Measurements from ENCODE around the gene PABPN1. TPM values are rescaled to one million over a fixed set of nuclear protein-coding genes. Genes with fewer than 3 reads are reported as not detected.

The PABPN1 gene
- total RNA-seq, 1 experiment from 2014 or later: 287 TPM

DNA sequence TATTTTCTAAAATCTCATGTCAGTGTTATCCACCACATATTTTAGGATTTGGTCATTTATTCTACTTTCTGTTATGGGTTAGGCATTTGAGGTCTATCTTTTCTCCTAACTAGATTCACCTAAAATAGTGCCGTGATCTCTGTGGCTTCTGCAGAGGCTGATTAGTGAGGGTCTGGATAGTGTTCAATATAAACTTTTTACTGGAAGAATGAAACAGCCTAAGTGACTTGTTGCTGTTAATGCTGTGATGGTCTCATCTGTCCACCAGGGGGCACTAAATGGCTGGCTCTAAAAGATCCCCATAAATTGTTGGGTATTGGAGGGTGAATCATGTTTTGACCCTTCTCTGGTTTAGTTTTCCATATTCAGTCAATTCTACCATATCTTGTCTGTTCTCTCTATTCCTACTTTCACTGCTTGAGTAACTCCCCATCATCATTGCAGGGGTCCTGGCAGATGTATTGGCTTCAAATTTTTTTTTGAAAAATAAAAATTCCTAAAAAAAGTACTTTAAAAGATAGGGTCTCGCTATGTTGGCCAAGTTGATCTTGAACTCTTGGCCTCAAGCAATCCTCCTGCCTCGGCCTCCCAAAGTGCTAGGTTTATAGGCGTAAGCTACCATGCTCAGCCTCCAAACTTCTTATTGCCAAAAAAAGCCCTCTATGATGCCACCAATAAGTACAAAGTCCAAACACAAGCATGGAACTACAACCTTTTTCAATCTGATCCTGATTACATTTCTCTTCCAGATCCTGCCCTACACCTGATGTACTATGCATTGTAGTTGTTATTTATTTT is 6.9 kb downstream of the PABPN1 start:
- POLR2A ChIA-PET (ENCODE audit: low non-redundant PET): no interaction called here
- peak; percentile 82 for DNase-seq (ENCODE audit: low spot score)
- no TSS peak for BruUV-seq (replicated peaks)
- intact Hi-C loops (cut with micrococcal nuclease; ENCODE audit: unreplicated experiment): loop anchor here (1.0 to 2.0 kb wide), 2 partner anchors 52 to 231 kb away; no protein-coding TSS in a partner anchor
- no peak overlapping the region for H3K27ac ChIP-seq (ENCODE audit: low read depth, low read length, poor library complexity, severe bottlenecking)
- peaks cover 4% of the 10 kb centered on the region for H3K4me1 ChIP-seq (ENCODE audit: insufficient read depth, low read length, poor library complexity, severe bottlenecking)
- H3K36me3 ChIP-seq (ENCODE audit: insufficient read depth, low read length, poor library complexity, severe bottlenecking): peaks cover 32% of the 10 kb centered on the region
- H3K9me3 ChIP-seq (ENCODE audit: low read depth, low read length, poor library complexity, severe bottlenecking): no peaks in the 10 kb centered on the region
- CTCF ChIA-PET: no interaction called here
- TF ChIP-seq EZH2 (IDR thresholded peaks at IDR 0.05; ENCODE audit: borderline replicate concordance, low read depth, low read length, poor library complexity, severe bottlenecking): no peak
- TF ChIP-seq CTCF (conservative IDR thresholded peaks at IDR 0.05; ENCODE audit: low read depth, low read length): peak; percentile 90
- H3K27me3 ChIP-seq (replicated peaks; ENCODE audit: insufficient read depth, low read depth, low read length, poor library complexity): no peaks in the 10 kb centered on the region
- no peak overlapping the region for H3K4me3 ChIP-seq (ENCODE audit: low read depth, low read length, poor library complexity, severe bottlenecking)

GRCh38 chr14:23335623-23336022 is 14.4 kb downstream of the PABPN1 start:
- no peaks in the 10 kb centered on the region for H3K27me3 ChIP-seq (replicated peaks; ENCODE audit: insufficient read depth, low read depth, low read length, poor library complexity)
- intact Hi-C loops (cut with micrococcal nuclease; ENCODE audit: unreplicated experiment): loop anchor here (1.0 kb wide), 1 partner anchor 17 kb away; the partner anchor contains the start of gene SLC22A17
- no peaks in the 10 kb centered on the region for H3K4me1 ChIP-seq (ENCODE audit: insufficient read depth, low read length, poor library complexity, severe bottlenecking)
- BruUV-seq (replicated peaks): no TSS peak
- TF ChIP-seq CTCF (conservative IDR thresholded peaks at IDR 0.05; ENCODE audit: low read depth, low read length) (no peak), EZH2 (IDR thresholded peaks at IDR 0.05; ENCODE audit: borderline replicate concordance, low read depth, low read length, poor library complexity, severe bottlenecking) (no peak)
- H3K36me3 ChIP-seq (ENCODE audit: insufficient read depth, low read length, poor library complexity, severe bottlenecking): no peaks in the 10 kb centered on the region
- no peak for DNase-seq (ENCODE audit: low spot score)
- CTCF ChIA-PET: no interaction called here
- POLR2A ChIA-PET (ENCODE audit: low non-redundant PET): no interaction called here
- no peak overlapping the region for H3K27ac ChIP-seq (ENCODE audit: low read depth, low read length, poor library complexity, severe bottlenecking)
- peaks cover 20% of the 10 kb centered on the region for H3K9me3 ChIP-seq (ENCODE audit: low read depth, low read length, poor library complexity, severe bottlenecking)
- H3K4me3 ChIP-seq (ENCODE audit: low read depth, low read length, poor library complexity, severe bottlenecking): no peak overlapping the region

GRCh38 chr14:23339506-23340268 is 18.4 kb downstream of the PABPN1 start:
- H3K36me3 ChIP-seq (ENCODE audit: insufficient read depth, low read length, poor library complexity, severe bottlenecking): no peaks in the 10 kb centered on the region
- no peak overlapping the region for H3K4me3 ChIP-seq (ENCODE audit: low read depth, low read length, poor library complexity, severe bottlenecking)
- TF ChIP-seq CTCF (conservative IDR thresholded peaks at IDR 0.05; ENCODE audit: low read depth, low read length) (no peak), EZH2 (IDR thresholded peaks at IDR 0.05; ENCODE audit: borderline replicate concordance, low read depth, low read length, poor library complexity, severe bottlenecking) (no peak)
- intact Hi-C loops (cut with micrococcal nuclease; ENCODE audit: unreplicated experiment): no loop called here
- POLR2A ChIA-PET (ENCODE audit: low non-redundant PET): no interaction called here
- H3K9me3 ChIP-seq (ENCODE audit: low read depth, low read length, poor library complexity, severe bottlenecking): peaks cover 23% of the 10 kb centered on the region
- CTCF ChIA-PET: no interaction called here
- H3K27ac ChIP-seq (ENCODE audit: low read depth, low read length, poor library complexity, severe bottlenecking): no peak overlapping the region
- BruUV-seq (replicated peaks): no TSS peak
- no peak for DNase-seq (ENCODE audit: low spot score)
- no peaks in the 10 kb centered on the region for H3K27me3 ChIP-seq (replicated peaks; ENCODE audit: insufficient read depth, low read depth, low read length, poor library complexity)
- no peaks in the 10 kb centered on the region for H3K4me1 ChIP-seq (ENCODE audit: insufficient read depth, low read length, poor library complexity, severe bottlenecking)

Measured in A673 (cell line).